Kidney glomerular epithelial cell (primary cell): ENCODE results near the gene IQCH.
"Not testable (repeated sequence)": the region's sequence is repeated elsewhere in the genome, so short reads cannot be mapped to it uniquely, and the experiment has no call there.

Experiments
- DNase-seq: peaks from one replicate; lab custom pipeline; 2025; lab: John Stamatoyannopoulos, UW

IQCH gene

DNA sequence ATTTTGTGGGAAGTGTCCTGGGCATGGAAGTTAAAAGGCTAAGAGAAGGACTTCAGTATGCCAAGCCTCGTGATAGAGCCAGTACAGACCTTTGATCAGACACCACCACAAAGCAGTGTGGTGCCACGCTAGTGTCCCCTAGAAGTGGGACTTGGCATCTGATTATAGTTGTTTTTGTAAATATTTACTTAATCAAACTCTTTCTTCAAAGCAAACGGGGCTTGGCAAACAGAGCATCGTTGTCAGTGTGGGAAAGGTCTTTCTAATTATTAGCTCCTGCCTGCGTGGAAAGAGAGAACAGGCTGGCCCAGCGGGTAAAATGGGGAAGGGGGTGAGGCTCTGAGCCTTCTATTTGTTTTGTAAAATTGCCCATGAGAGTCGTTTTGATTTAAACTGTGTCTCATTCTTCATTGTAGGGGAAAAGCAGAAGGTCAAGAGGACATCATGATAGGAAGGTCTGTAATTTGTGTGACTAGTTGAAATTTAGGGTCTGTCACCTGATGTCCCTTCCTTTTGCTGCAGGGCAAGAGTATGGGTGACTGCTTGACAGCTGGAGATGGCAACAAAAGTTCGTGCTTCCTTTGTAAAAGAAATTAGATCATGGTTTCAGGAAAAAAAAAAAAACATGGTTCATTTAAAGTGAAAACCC, 105.0 kb downstream of the IQCH start:
- DNase-seq, result no peak

DNA sequence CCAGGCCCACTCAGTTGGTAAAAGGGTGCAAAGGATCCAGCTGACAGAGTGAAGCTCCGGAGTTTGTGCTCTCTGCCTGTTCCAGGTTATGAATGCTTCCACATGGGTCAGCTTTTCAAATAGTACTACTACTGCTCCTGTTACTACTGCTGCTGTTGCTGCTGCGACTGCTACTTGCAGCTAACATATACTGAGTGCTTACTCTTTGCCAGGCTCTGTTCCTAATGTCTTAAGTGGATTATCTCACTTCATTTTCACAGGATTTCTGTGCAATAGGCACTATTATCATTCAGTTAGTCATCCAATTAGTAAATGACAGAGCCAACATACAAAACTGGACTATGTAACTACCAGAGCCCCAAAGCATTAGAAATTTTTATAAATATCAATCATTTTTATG, 106.5 kb downstream of the IQCH start:
- no peak for DNase-seq

DNA sequence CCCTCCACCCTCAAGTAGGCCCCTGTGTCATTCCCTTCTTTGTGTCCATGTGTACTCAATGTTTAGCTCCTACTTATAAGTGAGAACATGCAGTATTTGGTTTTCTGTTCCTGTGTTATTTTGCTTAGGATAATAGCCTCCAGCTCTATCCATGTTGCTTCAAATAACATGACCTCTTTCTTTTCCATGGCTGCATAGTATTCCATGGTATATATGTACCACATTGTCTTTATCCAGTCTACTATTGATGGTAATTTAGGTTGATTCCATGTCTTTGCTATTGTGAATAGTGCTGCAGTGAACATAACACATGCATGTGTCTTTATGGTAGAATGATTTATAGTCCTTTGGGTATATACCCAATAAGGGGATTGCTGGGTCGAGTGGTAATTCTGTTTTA, 109.1 kb downstream of the IQCH start:
- not testable (repeated sequence) for DNase-seq

- DNase-seq, result no peak
These were observed 111.4 kb downstream of the IQCH start for GRCh38 chr15:67365994-67366393.

GRCh38 chr15:67366904-67367303, 112.3 kb downstream of the IQCH start:
- DNase-seq, result no peak

- no peak for DNase-seq
These were observed 114.9 kb downstream of the IQCH start for GRCh38 chr15:67369359-67369998.

DNA sequence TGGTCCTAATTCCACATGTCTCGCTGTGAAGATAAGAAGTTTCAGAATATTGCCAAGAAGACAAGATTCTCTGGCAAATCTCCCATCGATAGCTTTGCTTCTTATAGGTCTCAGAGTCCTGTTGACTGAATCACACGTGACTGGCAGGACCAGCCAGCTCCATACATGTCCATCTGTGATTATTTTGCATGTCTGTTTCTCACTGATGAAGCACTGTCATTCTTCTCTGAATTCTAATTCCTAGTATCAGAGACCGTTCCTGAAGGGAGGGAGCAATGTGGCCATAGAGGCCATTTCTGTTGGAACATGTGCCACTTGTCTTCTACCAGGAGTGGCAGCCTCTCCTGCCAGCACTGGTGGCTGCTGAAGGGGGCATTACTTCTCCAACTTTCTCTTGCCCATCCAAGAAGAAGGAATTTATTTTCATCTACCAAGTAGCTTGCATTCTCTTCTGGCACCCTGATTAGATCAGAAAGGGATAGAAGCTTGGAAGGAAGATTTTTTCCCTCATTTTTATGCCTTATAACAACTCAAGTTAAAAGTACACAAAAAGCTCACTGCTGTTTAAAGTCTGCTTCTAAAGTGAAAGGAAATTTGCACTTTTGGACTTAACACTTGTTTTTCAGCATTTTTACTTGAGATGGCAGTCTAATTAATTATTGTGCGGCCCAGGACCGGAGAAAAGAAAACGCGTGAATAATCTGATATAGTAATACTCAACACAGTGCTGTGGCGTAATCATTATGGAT, 115.8 kb downstream of the IQCH start:
- no peak for DNase-seq

GRCh38 chr15:67372543-67372942, 118.0 kb downstream of the IQCH start:
- no peak for DNase-seq

- no peak for DNase-seq
These were observed 118.5 kb downstream of the IQCH start for GRCh38 chr15:67372986-67373675.

GRCh38 chr15:67373971-67374370, 119.4 kb downstream of the IQCH start:
- DNase-seq, result no peak

DNA sequence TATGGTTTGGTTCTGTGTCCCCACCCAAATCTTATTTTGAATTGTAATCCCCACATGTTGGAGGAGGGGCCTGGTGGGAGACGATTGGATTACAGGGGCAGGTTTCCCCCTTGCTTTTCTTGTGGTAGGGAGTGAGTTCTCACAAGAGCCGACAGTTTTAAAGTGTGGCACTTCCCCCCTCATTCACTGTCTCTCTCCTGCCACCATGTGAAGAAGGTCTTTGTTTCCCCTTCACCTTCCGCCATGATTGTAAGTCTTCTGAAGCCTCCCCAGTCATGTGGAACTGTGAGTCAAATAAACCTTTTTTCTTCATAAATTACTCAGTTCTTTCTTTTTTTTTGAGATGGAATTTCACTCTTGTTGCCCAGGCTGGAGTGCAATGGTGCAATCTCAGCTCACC, 124.9 kb downstream of the IQCH start:
- no peak for DNase-seq

- no peak for DNase-seq
These were observed 126.3 kb downstream of the IQCH start for GRCh38 chr15:67380921-67381320.

- DNase-seq, result no peak
These were observed 126.9 kb downstream of the IQCH start for GRCh38 chr15:67381416-67382045.

GRCh38 chr15:67382723-67383122, 128.1 kb downstream of the IQCH start:
- DNase-seq, result no peak

DNA sequence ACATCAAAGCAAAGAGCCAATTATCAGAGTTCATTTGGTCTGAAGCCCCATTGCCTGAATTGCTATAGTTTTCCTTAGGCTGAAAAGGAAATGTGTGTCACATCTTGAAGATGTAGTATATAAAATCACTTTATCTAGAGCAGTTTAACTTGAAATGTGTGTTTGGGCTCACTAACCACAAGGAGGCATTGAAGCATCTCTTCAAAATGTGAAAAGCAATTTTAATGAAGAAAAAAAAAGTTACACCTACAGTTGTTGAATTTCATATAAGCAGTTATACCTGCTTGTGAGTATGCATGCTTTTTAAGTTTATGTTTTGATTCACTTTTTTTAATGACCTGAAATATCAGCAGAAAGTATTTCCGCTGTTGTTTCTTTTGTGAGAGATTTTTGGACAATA, 129.3 kb downstream of the IQCH start:
- DNase-seq, result no peak

GRCh38 chr15:67384761-67385160, 130.2 kb downstream of the IQCH start:
- no peak for DNase-seq

DNA sequence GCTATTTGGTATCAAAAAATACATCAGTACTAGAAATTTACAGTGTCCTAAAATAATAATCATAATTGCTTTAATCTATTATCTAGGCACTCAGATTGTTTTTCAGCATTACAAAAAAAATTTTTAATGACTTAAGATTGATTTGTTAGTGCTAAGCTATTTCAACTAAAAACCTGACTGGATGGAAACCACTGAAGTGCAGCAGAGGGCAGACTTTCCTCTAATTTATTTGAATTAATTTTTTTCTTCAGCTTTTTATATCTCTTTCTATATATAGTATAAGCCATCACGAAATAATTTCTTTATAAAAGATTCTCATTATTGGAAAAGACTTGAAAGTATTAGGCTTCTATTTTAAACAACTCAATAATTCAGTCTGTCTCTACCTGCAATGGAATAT, 131.4 kb downstream of the IQCH start:
- no peak for DNase-seq

GRCh38 chr15:67386947-67387346, 132.4 kb downstream of the IQCH start:
- no peak for DNase-seq

DNA sequence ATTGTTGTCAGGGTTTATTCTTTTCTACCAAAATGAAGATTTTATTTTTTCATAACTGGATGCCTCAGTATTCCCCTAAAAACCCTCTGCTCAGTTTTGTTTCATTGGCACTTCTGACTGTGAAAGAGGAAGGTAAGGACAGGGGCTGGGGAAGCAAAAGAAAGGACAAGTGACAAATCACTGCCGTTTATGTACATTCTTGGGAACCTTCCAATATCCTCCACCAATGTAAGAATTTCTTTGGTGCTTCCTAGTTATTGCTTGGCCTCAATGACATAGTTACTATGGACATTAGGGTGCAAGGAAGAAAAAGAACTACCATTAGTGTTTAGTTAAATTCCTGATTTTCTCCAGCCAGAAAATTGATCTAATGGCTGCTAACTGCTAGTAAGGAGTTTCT, 135.4 kb downstream of the IQCH start:
- DNase-seq, result no peak

- no peak for DNase-seq
These were observed 140.5 kb downstream of the IQCH start for GRCh38 chr15:67394873-67395639.

- no peak for DNase-seq
These were observed 141.5 kb downstream of the IQCH start for GRCh38 chr15:67396114-67396513.

- DNase-seq, result no peak
These were observed 142.6 kb downstream of the IQCH start for GRCh38 chr15:67397139-67397538.
